WTC11 (cell line): ENCODE measurements around the gene CLECL1.

ENCODE experiments used
- IRF2 ChIP-seq: sonication (generic); formaldehyde crosslinking; IDR thresholded peaks from 2 replicates; pipeline ENCODE4 v1.8.0; 2022; ENCODE audit warnings: low read depth, missing genetic modification reagents, borderline replicate concordance
- NR3C1 ChIP-seq: sonication (generic); formaldehyde crosslinking; conservative IDR thresholded peaks from 2 replicates; pipeline ENCODE4 v1.8.1; 2023; ENCODE audit warnings: low read depth, mild to moderate bottlenecking, missing genetic modification reagents
- TF ChIP-seq, protein P1 (sequence below): fragments of 200-600 bp; IDR thresholded peaks from 2 replicates; pipeline ENCODE4 v1.8.0; 2022; ENCODE audit warnings: antibody characterized with exemption

GRCh38 chr12:9729082-9729481, 3.8 kb downstream of the CLECL1 start:
- TF ChIP-seq, protein P1, sequence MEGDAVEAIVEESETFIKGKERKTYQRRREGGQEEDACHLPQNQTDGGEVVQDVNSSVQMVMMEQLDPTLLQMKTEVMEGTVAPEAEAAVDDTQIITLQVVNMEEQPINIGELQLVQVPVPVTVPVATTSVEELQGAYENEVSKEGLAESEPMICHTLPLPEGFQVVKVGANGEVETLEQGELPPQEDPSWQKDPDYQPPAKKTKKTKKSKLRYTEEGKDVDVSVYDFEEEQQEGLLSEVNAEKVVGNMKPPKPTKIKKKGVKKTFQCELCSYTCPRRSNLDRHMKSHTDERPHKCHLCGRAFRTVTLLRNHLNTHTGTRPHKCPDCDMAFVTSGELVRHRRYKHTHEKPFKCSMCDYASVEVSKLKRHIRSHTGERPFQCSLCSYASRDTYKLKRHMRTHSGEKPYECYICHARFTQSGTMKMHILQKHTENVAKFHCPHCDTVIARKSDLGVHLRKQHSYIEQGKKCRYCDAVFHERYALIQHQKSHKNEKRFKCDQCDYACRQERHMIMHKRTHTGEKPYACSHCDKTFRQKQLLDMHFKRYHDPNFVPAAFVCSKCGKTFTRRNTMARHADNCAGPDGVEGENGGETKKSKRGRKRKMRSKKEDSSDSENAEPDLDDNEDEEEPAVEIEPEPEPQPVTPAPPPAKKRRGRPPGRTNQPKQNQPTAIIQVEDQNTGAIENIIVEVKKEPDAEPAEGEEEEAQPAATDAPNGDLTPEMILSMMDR = no peak
- TF ChIP-seq IRF2 (CRISPR knock-in tag) = no peak
- no peak for TF ChIP-seq NR3C1 (CRISPR knock-in tag)
